Breast epithelium (tissue), 4 donors: ENCODE data around the gene HOXB13. TPM values are rescaled to one million over a fixed set of nuclear protein-coding genes. Genes with fewer than 3 reads are reported as not detected.

Experiments
- DNase-seq, 2 donors: peaks; one replicate each; pipeline ENCODE4 v3.0.0-alpha.2; 2019; ENCODE audit warnings: low spot score in 2 of 2
- H3K27ac ChIP-seq, 2 donors: fragments of 200-600 bp; sonication (generic) in 1 of 2; one replicate each; pipeline ENCODE4 v1.5.1; 2016 to 2019; ENCODE audit warnings: mild to moderate bottlenecking in 1 of 2
- H3K27me3 ChIP-seq, 2 donors: fragments of 200-600 bp; sonication (generic) in 1 of 2; one replicate each; pipeline versions ENCODE4 v1.5.1 to v1.6.0; 2017 to 2019; ENCODE audit warnings: control low read depth in 1 of 2, mild to moderate bottlenecking in 1 of 2
- H3K36me3 ChIP-seq: fragments of 200-600 bp; one replicate; pipeline ENCODE4 v1.5.1; 2019
- H3K4me1 ChIP-seq, 2 donors: fragments of 200-600 bp; sonication (generic); one replicate each; pipeline ENCODE4 v1.5.1; 2016 to 2019; ENCODE audit warnings: control low read depth in 1 of 2
- H3K4me3 ChIP-seq, 3 donors: fragments of 200-600 bp; sonication (generic); 1 replicate in 2 of 3; 2 replicates in 1 of 3; pipeline ENCODE4 v1.5.1; 2016 to 2019; ENCODE audit warnings: mild to moderate bottlenecking in 3 of 3, moderate library complexity in 2 of 3
- H3K9me3 ChIP-seq, 2 donors: fragments of 200-600 bp; sonication (generic) in 1 of 2; one replicate each; pipeline ENCODE4 v1.5.1; 2016 to 2019; ENCODE audit warnings: control low read depth in 1 of 2
- POLR2A ChIP-seq: fragments of 450-650 bp; IDR thresholded peaks from one replicate; pipeline ENCODE4 v1.6.1; 2016; ENCODE audit warnings: antibody characterized with exemption, mild to moderate bottlenecking, moderate library complexity
- POLR2AphosphoS5 ChIP-seq, 3 donors: sonication (generic); formaldehyde crosslinking; IDR thresholded peaks; one replicate each; pipeline ENCODE4 v1.6.1; 2017; ENCODE audit warnings: antibody characterized with exemption in 3 of 3
- intact Hi-C: fragments of 100-400 bp; cut with DNase I; formaldehyde crosslinking; loops from one replicate; pipeline ENCODE4 v1.15.1; 2023; ENCODE audit warnings: low total_unique reads
- total RNA-seq, 3 donors: library from RNA; depleted of rRNA; stranded (reverse); fragments of >200 nt; gene quantifications; one replicate each; pipeline ENCODE4 v1.1.0, GENCODE V29; 2016
- TF ChIP-seq, protein P1 (sequence below), 3 donors: fragments of 450-650 bp; IDR thresholded peaks; one replicate each; pipeline ENCODE4 v1.5.1; 2016 to 2017; ENCODE audit warnings: antibody characterized with exemption in 3 of 3, mild to moderate bottlenecking in 3 of 3, moderate library complexity in 3 of 3

Gene HOXB13
- total RNA-seq, 3 donors from 2014 or later: 0.16 TPM; not detected in 2

DNA sequence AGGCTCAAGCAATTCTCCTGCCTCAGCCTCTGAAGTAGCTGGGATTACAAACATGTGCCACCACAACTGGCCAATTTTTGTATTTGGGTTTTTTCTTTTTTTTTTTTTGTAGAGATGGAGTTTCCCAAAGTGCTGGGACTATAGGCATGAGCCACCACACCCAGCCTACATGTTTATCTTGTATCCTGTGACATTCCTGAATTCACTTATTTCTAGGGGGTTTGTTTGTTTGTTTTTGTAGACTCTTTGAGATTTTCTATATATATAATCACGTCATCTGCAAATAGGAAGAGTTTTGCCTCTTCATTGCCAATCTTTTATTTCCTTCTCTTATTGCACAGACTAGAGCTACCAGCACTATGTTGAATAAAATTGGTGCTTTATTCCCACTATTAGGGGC lies 35.4 kb downstream of the HOXB13 start:
- intact Hi-C loops: no loop called here

DNA sequence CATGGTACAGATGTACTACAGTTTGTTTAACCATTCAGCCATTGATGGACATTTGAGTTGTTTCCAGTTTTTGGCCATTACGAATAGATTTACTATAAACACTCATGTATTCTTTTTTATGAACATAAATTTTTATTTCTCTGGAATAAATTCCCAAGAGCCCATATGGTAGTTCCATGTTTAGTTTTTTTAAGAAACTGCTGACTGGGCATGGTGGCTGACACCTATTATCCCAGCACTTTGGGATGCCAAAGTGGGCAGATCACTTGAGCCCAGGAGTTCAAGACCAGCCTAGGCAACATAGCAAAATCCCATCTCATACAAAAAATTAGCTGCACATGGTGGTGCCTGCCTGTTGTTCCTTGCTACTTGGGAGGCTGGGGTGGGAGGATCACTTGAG lies 36.5 kb downstream of the HOXB13 start:
- DNase-seq: no peak
- Histone ChIP-seq H3K4me3 (no peak overlapping the region), H3K27me3 (peaks cover 0 to 20% of the 10 kb centered on the region in 2 donors), H3K27ac (no peak overlapping the region), H3K36me3 (no peaks in the 10 kb centered on the region), H3K9me3 (peaks cover 0 to 6% of the 10 kb centered on the region in 2 donors), H3K4me1 (no peaks in the 10 kb centered on the region)
- TF ChIP-seq, protein P1, sequence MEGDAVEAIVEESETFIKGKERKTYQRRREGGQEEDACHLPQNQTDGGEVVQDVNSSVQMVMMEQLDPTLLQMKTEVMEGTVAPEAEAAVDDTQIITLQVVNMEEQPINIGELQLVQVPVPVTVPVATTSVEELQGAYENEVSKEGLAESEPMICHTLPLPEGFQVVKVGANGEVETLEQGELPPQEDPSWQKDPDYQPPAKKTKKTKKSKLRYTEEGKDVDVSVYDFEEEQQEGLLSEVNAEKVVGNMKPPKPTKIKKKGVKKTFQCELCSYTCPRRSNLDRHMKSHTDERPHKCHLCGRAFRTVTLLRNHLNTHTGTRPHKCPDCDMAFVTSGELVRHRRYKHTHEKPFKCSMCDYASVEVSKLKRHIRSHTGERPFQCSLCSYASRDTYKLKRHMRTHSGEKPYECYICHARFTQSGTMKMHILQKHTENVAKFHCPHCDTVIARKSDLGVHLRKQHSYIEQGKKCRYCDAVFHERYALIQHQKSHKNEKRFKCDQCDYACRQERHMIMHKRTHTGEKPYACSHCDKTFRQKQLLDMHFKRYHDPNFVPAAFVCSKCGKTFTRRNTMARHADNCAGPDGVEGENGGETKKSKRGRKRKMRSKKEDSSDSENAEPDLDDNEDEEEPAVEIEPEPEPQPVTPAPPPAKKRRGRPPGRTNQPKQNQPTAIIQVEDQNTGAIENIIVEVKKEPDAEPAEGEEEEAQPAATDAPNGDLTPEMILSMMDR (IDR thresholded peaks at IDR 0.05): no peak
- TF ChIP-seq POLR2AphosphoS5 (IDR thresholded peaks at IDR 0.05) (no peak), POLR2A (no peak)
- intact Hi-C loops: no loop called here

More for the DNA sequence above, 35.4 kb downstream of the HOXB13 start:
- Histone ChIP-seq H3K27ac (no peak overlapping the region), H3K9me3 (peaks cover 0 to 6% of the 10 kb centered on the region in 2 donors), H3K36me3 (no peaks in the 10 kb centered on the region), H3K4me3 (no peak overlapping the region), H3K4me1 (no peaks in the 10 kb centered on the region), H3K27me3 (peaks cover 0 to 24% of the 10 kb centered on the region in 2 donors)
- TF ChIP-seq, protein P1 (IDR thresholded peaks at IDR 0.05): no peak
- TF ChIP-seq POLR2AphosphoS5 (IDR thresholded peaks at IDR 0.05) (no peak), POLR2A (no peak)
- DNase-seq: no peak

DNA sequence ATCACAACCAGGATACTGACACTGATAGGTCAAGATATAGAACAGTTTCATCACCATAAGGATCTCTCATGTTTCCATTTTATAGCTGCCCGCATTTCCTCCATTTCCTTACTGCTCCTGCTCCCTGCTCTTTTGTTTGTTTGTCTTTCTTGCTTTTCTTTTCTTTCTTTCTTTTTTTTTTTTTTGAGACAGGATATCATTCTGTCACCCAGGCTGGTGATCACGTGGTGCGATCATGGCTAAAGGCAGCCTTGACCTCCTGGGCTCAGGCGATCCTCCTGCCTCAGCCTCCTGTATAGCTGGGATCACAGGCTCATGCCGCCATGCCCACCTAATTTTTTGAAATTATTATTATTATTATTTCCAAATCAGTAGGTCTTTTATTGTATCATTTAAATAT lies 37.9 kb downstream of the HOXB13 start:
- Histone ChIP-seq H3K9me3 (peaks cover 0 to 6% of the 10 kb centered on the region in 2 donors), H3K36me3 (no peaks in the 10 kb centered on the region), H3K4me3 (no peak overlapping the region), H3K4me1 (no peaks in the 10 kb centered on the region), H3K27me3 (peaks cover 0 to 10% of the 10 kb centered on the region in 2 donors), H3K27ac (no peak overlapping the region)
- intact Hi-C loops: no loop called here
- no peak for TF ChIP-seq POLR2AphosphoS5 (IDR thresholded peaks at IDR 0.05)
- TF ChIP-seq POLR2A: no peak
- TF ChIP-seq, protein P1 (IDR thresholded peaks at IDR 0.05): no peak
- DNase-seq: no peak

DNA sequence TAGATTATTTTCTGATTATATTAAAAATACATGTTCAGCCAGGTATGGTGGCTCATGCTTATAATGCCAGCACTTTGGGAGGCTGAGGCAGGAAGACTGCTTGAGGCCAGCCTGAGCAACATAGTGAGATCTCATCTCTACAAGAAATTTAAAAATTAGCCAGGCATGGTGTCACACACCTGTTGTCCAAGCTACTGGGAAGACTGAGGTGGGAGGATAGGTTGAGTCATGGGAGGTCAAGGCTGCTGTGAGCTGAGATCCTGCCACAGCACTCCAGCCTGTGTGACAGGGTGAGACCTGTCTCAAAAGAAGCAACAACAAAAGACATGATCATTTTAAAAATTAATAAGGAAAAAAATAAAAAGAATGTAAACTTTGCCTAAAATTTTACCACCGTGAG lies 46.9 kb downstream of the HOXB13 start:
- no peak overlapping the region for H3K27ac ChIP-seq
- H3K4me1 ChIP-seq: no peaks in the 10 kb centered on the region
- intact Hi-C loops: no loop called here
- TF ChIP-seq POLR2AphosphoS5 (IDR thresholded peaks at IDR 0.05) (no peak), POLR2A (no peak)
- TF ChIP-seq, protein P1 (IDR thresholded peaks at IDR 0.05): no peak
- no peaks in the 10 kb centered on the region for H3K9me3 ChIP-seq
- no peaks in the 10 kb centered on the region for H3K36me3 ChIP-seq
- no peak for DNase-seq
- no peak overlapping the region for H3K4me3 ChIP-seq
- H3K27me3 ChIP-seq: peaks cover 0 to 30% of the 10 kb centered on the region in 2 donors

DNA sequence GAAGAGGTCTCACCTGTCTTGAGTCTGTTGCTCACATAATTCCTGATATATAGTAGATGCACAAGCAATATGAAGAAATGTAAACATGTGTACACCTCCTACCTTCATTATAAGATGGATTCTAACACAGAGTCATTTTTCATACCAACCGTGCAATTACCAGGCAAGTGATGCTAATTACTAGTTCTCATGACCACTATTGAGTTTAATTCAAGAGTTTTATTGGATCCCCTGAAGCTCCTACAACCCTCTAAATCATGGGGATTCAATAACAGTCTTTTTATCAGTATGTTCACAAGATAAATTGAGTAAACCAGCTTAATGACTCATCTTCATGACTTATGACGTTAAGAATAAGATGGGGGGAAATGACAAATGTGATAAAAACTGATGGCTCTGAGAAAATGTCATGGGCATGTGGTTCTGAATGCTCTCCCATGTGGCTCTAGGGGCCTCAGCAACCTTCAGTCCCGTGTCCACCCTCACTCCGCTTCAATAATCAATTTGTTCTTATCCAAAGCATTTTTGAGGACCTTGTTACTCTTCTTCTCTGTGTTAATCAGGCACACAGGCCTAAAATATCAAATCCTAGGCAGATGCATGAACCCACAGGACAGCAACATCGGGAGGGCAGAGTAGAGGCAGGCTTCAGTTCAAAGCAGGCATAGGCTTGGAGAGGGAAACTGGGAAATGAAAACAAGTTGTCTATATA lies 49.0 kb downstream of the HOXB13 start:
- no peak overlapping the region for H3K27ac ChIP-seq
- no peaks in the 10 kb centered on the region for H3K36me3 ChIP-seq
- no peak for TF ChIP-seq POLR2AphosphoS5 (IDR thresholded peaks at IDR 0.05)
- TF ChIP-seq POLR2A: no peak
- TF ChIP-seq, protein P1 (IDR thresholded peaks at IDR 0.05): no peak
- H3K9me3 ChIP-seq: no peaks in the 10 kb centered on the region
- H3K27me3 ChIP-seq: peaks cover 0 to 34% of the 10 kb centered on the region in 2 donors
- no peak overlapping the region for H3K4me3 ChIP-seq
- no peak for DNase-seq
- intact Hi-C loops: no loop called here
- H3K4me1 ChIP-seq: no peaks in the 10 kb centered on the region
